Measurements from ENCODE around the gene CGB5. TPM values are rescaled to one million over a fixed set of nuclear protein-coding genes. Genes with fewer than 3 reads are reported as not detected.

Gene CGB5
- total and polyA plus RNA-seq, 9 of the 15 experiments (the other 6 are each of a cell fraction or from before 2014, with no cell fraction given): not detected

DNA sequence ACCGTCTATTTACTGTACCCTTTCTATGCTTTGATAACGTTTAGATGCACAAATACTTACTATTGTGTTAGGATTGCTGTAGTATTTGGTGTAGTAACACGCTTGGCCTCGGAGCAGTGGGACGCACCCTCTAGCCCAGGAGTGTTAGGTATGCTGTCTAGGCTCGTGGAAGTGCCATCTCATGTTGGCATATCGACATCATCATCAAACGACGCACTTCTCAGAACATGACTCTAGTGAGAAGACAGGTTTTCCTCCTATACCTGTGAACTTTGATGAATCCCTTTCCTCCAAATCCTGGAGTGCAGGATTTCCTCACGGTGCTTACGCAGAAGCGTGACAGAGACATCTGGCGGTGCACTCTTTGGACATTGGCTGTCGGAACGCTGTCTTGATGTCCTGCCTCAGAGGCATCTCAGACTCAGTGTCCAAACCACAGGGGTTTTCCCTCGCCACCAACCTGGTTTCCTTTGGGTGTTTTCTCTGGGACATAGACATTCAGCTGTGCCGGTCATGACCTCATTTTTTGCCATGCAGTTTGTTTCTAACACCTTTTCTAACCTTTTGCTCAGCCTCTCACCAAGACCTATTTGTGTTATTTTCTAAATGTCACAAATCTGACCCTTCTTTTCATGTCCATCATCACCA is 47.9 kb downstream of the CGB5 start:
- Histone ChIP-seq H4K20me1 (replicated peaks; ENCODE audit: control insufficient read depth, insufficient read depth, low read length) (peaks cover 34% of the 10 kb centered on the region), H3K9me1 (ENCODE audit: control insufficient read depth, insufficient read depth, low read length) (no peaks in the 10 kb centered on the region), H3K4me3 (no peak overlapping the region), H3K4me1 (replicated peaks in 1 of 2; ENCODE audit: control insufficient read depth in 2 of 2, insufficient read depth in 2 of 2, low read length in 2 of 2) (peaks cover 8 to 17% of the 10 kb centered on the region in 2 experiments; a peak in 2 of 5 replicates), H3K27me3 (ENCODE audit: control insufficient read depth in 2 of 2, insufficient read depth in 2 of 2, low read length in 2 of 2) (no peaks in the 10 kb centered on the region), H3K79me2 (ENCODE audit: control insufficient read depth, insufficient read depth, low read length) (peaks cover 77% of the 10 kb centered on the region), H3K27ac (ENCODE audit: extremely low read depth, low read depth, low read length) (no peak overlapping the region), H3K36me3 (ENCODE audit: control insufficient read depth, insufficient read depth, low read length) (peaks cover 93% of the 10 kb centered on the region), H2AFZ (ENCODE audit: low read depth, low read length) (no peak overlapping the region), H3K9me3 (replicated peaks; ENCODE audit: control insufficient read depth, insufficient read depth, low read depth, low read length) (no peaks in the 10 kb centered on the region), H3K9ac (ENCODE audit: insufficient read depth in 1 of 2, low read depth in 2 of 2, low read length in 2 of 2) (no peak overlapping the region), H3K4me2 (ENCODE audit: insufficient read depth, low read length) (no peak overlapping the region)
- CTCF ChIA-PET (ENCODE audit: low intra/inter-chr PET ratio): no interaction called here
- peak in 1 of 4 experiments; percentile 5 for DNase-seq (ENCODE audit: extremely low read depth in 1 of 4, low spot score in 3 of 4)
- BruUV-seq (replicated peaks): no TSS peak
- in situ Hi-C loops (cut with MboI): no loop called here
- no peak for ATAC-seq
- POLR2A ChIA-PET: no interaction called here
- intact Hi-C loops (cut with micrococcal nuclease): no loop called here
- no peak for FAIRE-seq
- 0 out of 2 replicates have a peak, but pooled peaks have one; percentile 7 for TF ChIP-seq POLR2A (conservative IDR thresholded peaks at IDR 0.05)
- no peak for TF ChIP-seq RHOXF2B (CRISPR knock-in tag; conservative IDR thresholded peaks at IDR 0.05)
- peak; percentile 29; the same call in 1 of the 2 replicates for TF ChIP-seq RBFOX2 (IDR thresholded peaks at IDR 0.05; ENCODE audit: low read depth, low read length)
- TF ChIP-seq MEIS2 (IDR thresholded peaks at IDR 0.05; ENCODE audit: partially characterized antibody): no peak
- TF ChIP-seq HDAC3 (IDR thresholded peaks at IDR 0.05; ENCODE audit: borderline replicate concordance, partially characterized antibody): no peak
- 96% methylated on average over 17 of the region's 17 CpGs for WGBS (ENCODE audit: insufficient coverage, low coverage, missing lambda C conversion rate)

- Histone ChIP-seq H3K4me2 (ENCODE audit: insufficient read depth, low read length) (no peak overlapping the region), H3K4me3 (no peak overlapping the region), H2AFZ (ENCODE audit: low read depth, low read length) (no peak overlapping the region), H3K9ac (ENCODE audit: insufficient read depth in 1 of 2, low read depth in 2 of 2, low read length in 2 of 2) (no peak overlapping the region), H4K20me1 (replicated peaks; ENCODE audit: control insufficient read depth, insufficient read depth, low read length) (peaks cover 29% of the 10 kb centered on the region), H3K27me3 (ENCODE audit: control insufficient read depth in 2 of 2, insufficient read depth in 2 of 2, low read length in 2 of 2) (no peaks in the 10 kb centered on the region), H3K4me1 (replicated peaks in 1 of 2; ENCODE audit: control insufficient read depth in 2 of 2, insufficient read depth in 2 of 2, low read length in 2 of 2) (peaks cover 2 to 5% of the 10 kb centered on the region in 2 experiments; a peak in 2 of 5 replicates), H3K27ac (ENCODE audit: extremely low read depth, low read depth, low read length) (no peak overlapping the region), H3K79me2 (ENCODE audit: control insufficient read depth, insufficient read depth, low read length) (peaks cover 72% of the 10 kb centered on the region), H3K36me3 (ENCODE audit: control insufficient read depth, insufficient read depth, low read length) (peaks cover 93% of the 10 kb centered on the region), H3K9me1 (ENCODE audit: control insufficient read depth, insufficient read depth, low read length) (no peaks in the 10 kb centered on the region), H3K9me3 (replicated peaks; ENCODE audit: control insufficient read depth, insufficient read depth, low read depth, low read length) (no peaks in the 10 kb centered on the region)
- intact Hi-C loops (cut with micrococcal nuclease): no loop called here
- no peak for ATAC-seq
- BruUV-seq (replicated peaks): no TSS peak
- TF ChIP-seq CLOCK (CRISPR knock-in tag; IDR thresholded peaks at IDR 0.05; ENCODE audit: borderline replicate concordance): no peak
- TF ChIP-seq RBM14 (IDR thresholded peaks at IDR 0.05; ENCODE audit: borderline replicate concordance, insufficient read depth, low read depth, low read length): no peak
- TF ChIP-seq RBM25 (IDR thresholded peaks at IDR 0.05; ENCODE audit: low read depth, low read length, severe bottlenecking): peak; percentile 6
- peak; percentile 68 for TF ChIP-seq ZNF121 (CRISPR knock-in tag; conservative IDR thresholded peaks at IDR 0.05)
- in situ Hi-C loops (cut with MboI): no loop called here
- CTCF ChIA-PET (ENCODE audit: low intra/inter-chr PET ratio): no interaction called here
- no peak for DNase-seq (ENCODE audit: extremely low read depth in 1 of 4, low spot score in 3 of 4)
- FAIRE-seq: no peak
- 98% methylated on average over 6 of the region's 6 CpGs for WGBS (ENCODE audit: insufficient coverage, low coverage, missing lambda C conversion rate)
- POLR2A ChIA-PET: interaction anchor here (0.6 kb wide), 1 partner anchor 255 kb away, joined by 3 read pairs; no protein-coding TSS in a partner anchor
Observed at GRCh38 chr19:49092686-49093085, 49.0 kb downstream of the CGB5 start.

Measured in K562 (cell line).